A549 (cell line): ENCODE measurements around the gene MAPKAP1. TPM values are rescaled to one million over a fixed set of nuclear protein-coding genes. Genes with fewer than 3 reads are reported as not detected.

ENCODE experiments used
- ATAC-seq, 2 experiments: fragments of 200-7000 bp in 1 of 2; fragments of >200 bp in 1 of 2; cut with Nextera tagmentation in 1 of 2; cut with Tn5 transposase in 1 of 2; 3 replicates each; pipeline versions ENCODE4 v1.8.0 to v1.9.1; 2018 to 2020; ENCODE audit warnings: mild to moderate bottlenecking in 1 of 2, moderate library complexity in 1 of 2
- CTCF ChIA-PET: fragments of 300-600 bp; sonication (Branson Sonifier 250); formaldehyde crosslinking; extraction: SDS; loops from one replicate; lab custom pipeline; 2021; ENCODE audit warnings: antibody characterized with exemption, inconsistent platforms; lab: Yijun Ruan, JAX
- POLR2A ChIA-PET: fragments of 350-600 bp; formaldehyde crosslinking; extraction: SDS; loops from one replicate; lab custom pipeline; 2021; ENCODE audit warnings: antibody characterized with exemption, inconsistent platforms; lab: Yijun Ruan, JAX
- DNase-seq, 2 experiments: peaks; one replicate each; pipeline versions ENCODE4 v3.0.0 to v3.0.0-alpha.2; 2011 to 2016; ENCODE audit warnings: low read depth in 1 of 2, low spot score in 1 of 2
- FAIRE-seq: peaks from 2 replicates; lab custom pipeline; 2011; peaks lifted over from hg19 to GRCh38; lab: Jason Lieb, UNC
- H3K27ac ChIP-seq, 2 experiments: fragments of >200 bp; sonication (Bioruptor Twin); formaldehyde crosslinking; 3 replicates each; pipeline ENCODE4 v1.5.1; 2016 to 2017
- H3K4me1 ChIP-seq: fragments of >200 bp; sonication (Bioruptor Twin); formaldehyde crosslinking; 3 replicates; pipeline ENCODE4 v1.6.1; 2016
- H3K4me2 ChIP-seq: fragments of >200 bp; sonication (Bioruptor Twin); formaldehyde crosslinking; 3 replicates; pipeline ENCODE4 v1.6.1; 2016
- H3K4me3 ChIP-seq: fragments of >200 bp; sonication (Bioruptor Twin); formaldehyde crosslinking; 3 replicates; pipeline ENCODE4 v1.5.1; 2016
- H3K9me3 ChIP-seq: fragments of >200 bp; sonication (Bioruptor Twin); formaldehyde crosslinking; 3 replicates; pipeline ENCODE4 v1.6.1; 2016
- CBX2 ChIP-seq: fragments of 200-600 bp; sonication (generic); IDR thresholded peaks from 2 replicates; pipeline ENCODE4 v1.6.1; 2016; ENCODE audit warnings: low read depth, mild to moderate bottlenecking, borderline replicate concordance
- CEBPB ChIP-seq, 2 experiments: fragments of >200 bp in 1 of 2; sonication (Bioruptor Twin) in 1 of 2; formaldehyde crosslinking in 1 of 2; IDR thresholded peaks; 2 replicates each; pipeline ENCODE4 v1.6.1; 2012 to 2016
- CHD2 ChIP-seq: fragments of 150-350 bp; IDR thresholded peaks from 2 replicates; pipeline ENCODE4 v1.6.1; 2014; ENCODE audit warnings: low read length; ENCODE audit not compliant: partially characterized antibody
- CTCF ChIP-seq: fragments of >200 bp; sonication (Bioruptor Twin); formaldehyde crosslinking; IDR thresholded peaks from 3 replicates; pipeline ENCODE4 v1.5.1; 2016
- EHMT2 ChIP-seq: fragments of 200-600 bp; sonication (generic); IDR thresholded peaks from 2 replicates; pipeline ENCODE4 v1.6.1; 2016; ENCODE audit warnings: antibody characterized with exemption, low read depth, mild to moderate bottlenecking, moderate library complexity
- EP300 ChIP-seq, 2 experiments: fragments of >200 bp; sonication (Bioruptor Twin); formaldehyde crosslinking; IDR thresholded peaks; 2 replicates in 1 of 2; 3 replicates in 1 of 2; pipeline ENCODE4 v1.6.1; 2016 to 2017
- FOSB ChIP-seq: fragments of 250-450 bp; sonication (Bioruptor Pico); IDR thresholded peaks from 2 replicates; pipeline ENCODE4 v1.5.0; 2020; ENCODE audit warnings: mild to moderate bottlenecking, moderate library complexity
- HES2 ChIP-seq: fragments of >200 bp; sonication (Bioruptor Twin); formaldehyde crosslinking; IDR thresholded peaks from 2 replicates; pipeline ENCODE4 v1.6.1; 2016
- JUN ChIP-seq, 2 experiments: fragments of >200 bp; sonication (Bioruptor Twin); formaldehyde crosslinking; IDR thresholded peaks; 2 replicates in 1 of 2; 3 replicates in 1 of 2; pipeline ENCODE4 v1.6.1; 2016 to 2017
- KDM1A ChIP-seq: fragments of 200-600 bp; sonication (generic); IDR thresholded peaks from 2 replicates; pipeline ENCODE4 v1.6.1; 2016; ENCODE audit warnings: low read depth, mild to moderate bottlenecking
- MAFK ChIP-seq: fragments of 450-650 bp; IDR thresholded peaks from 2 replicates; pipeline ENCODE4 v1.6.1; 2014; ENCODE audit not compliant: partially characterized antibody
- MYC ChIP-seq: IDR thresholded peaks from 2 replicates; pipeline ENCODE4 v1.6.1; 2012; ENCODE audit warnings: mild to moderate bottlenecking, inconsistent platforms, low read length, improper control_type of control experiment, borderline replicate concordance
- NFE2L2 ChIP-seq: fragments of 150-350 bp; conservative IDR thresholded peaks from 2 replicates; pipeline ENCODE4 v1.6.1; 2014; ENCODE audit warnings: low read length
- PHF8 ChIP-seq: fragments of 200-600 bp; sonication (generic); IDR thresholded peaks from 2 replicates; pipeline ENCODE4 v1.6.1; 2016; ENCODE audit warnings: low read depth, mild to moderate bottlenecking, antibody characterized with exemption, moderate library complexity, borderline replicate concordance
- POLR2A ChIP-seq: IDR thresholded peaks from 2 replicates; pipeline ENCODE4 v1.6.1; 2012; ENCODE audit warnings: mild to moderate bottlenecking, low read length
- POLR2AphosphoS2 ChIP-seq: conservative IDR thresholded peaks from 2 replicates; pipeline ENCODE4 v1.6.1; 2012; ENCODE audit warnings: low read length, improper control_type of control experiment, inconsistent platforms
- RAD21 ChIP-seq, 2 experiments: fragments of >200 bp in 1 of 2; sonication (Bioruptor Twin) in 1 of 2; formaldehyde crosslinking in 1 of 2; IDR thresholded peaks in 1 of 2; conservative IDR thresholded peaks in 1 of 2; 2 replicates in 1 of 2; 3 replicates in 1 of 2; pipeline ENCODE4 v1.6.1; 2012 to 2018; ENCODE audit warnings: inconsistent platforms in 1 of 2
- RCOR1 ChIP-seq: fragments of 150-350 bp; IDR thresholded peaks from 2 replicates; pipeline ENCODE4 v1.6.1; 2014; ENCODE audit warnings: antibody characterized with exemption, low read length, low read depth
- RNF2 ChIP-seq: fragments of 200-600 bp; sonication (generic); IDR thresholded peaks from 2 replicates; pipeline ENCODE4 v1.6.1; 2016; ENCODE audit warnings: low read depth, mild to moderate bottlenecking, antibody characterized with exemption, moderate library complexity, borderline replicate concordance
- SMC3 ChIP-seq: fragments of >200 bp; sonication (Bioruptor Twin); formaldehyde crosslinking; IDR thresholded peaks from 3 replicates; pipeline ENCODE4 v1.6.1; 2018; ENCODE audit warnings: inconsistent platforms
- TFCP2L1 ChIP-seq: fragments of 250-450 bp; sonication (Bioruptor Pico); IDR thresholded peaks from 2 replicates; pipeline ENCODE4 v1.5.0; 2021; ENCODE audit warnings: mild to moderate bottlenecking
- USF2 ChIP-seq: fragments of 450-650 bp; IDR thresholded peaks from 2 replicates; pipeline ENCODE4 v1.6.1; 2014; ENCODE audit warnings: antibody characterized with exemption
- ZFP36 ChIP-seq: fragments of 450-650 bp; IDR thresholded peaks from 2 replicates; pipeline ENCODE4 v1.6.1; 2014; ENCODE audit warnings: borderline replicate concordance; ENCODE audit not compliant: partially characterized antibody
- ZSCAN20 ChIP-seq: fragments of 250-450 bp; sonication (Bioruptor Pico); IDR thresholded peaks from 2 replicates; pipeline ENCODE4 v1.8.0; 2022; ENCODE audit warnings: mild to moderate bottlenecking, moderate library complexity
- WGBS: methylation state at CpG from one replicate; pipeline ENCODE4 v1.1.6; 2017; ENCODE audit errors: missing lambda C conversion rate; 5-methylcytosine and 5-hydroxymethylcytosine counted together
- polyA plus RNA-seq, 4 experiments: library from polyadenylated mRNA; depleted of rRNA in 3 of 4; stranded (reverse); fragments of >200 nt; fragmentation: RNase III in 1 of 4; extraction: RNeasy Plus Mini Kit Qiagen cat#74134 plus additional on column Dnase treatment in 1 of 4; gene quantifications; 2 replicates in 3 of 4; 3 replicates in 1 of 4; pipeline ENCODE4 v1.2.3, GENCODE V29; 2011 to 2017
- TF ChIP-seq, protein P1 (sequence below): fragments of 150-350 bp; IDR thresholded peaks from 2 replicates; pipeline ENCODE4 v1.6.1; 2014; ENCODE audit warnings: low read depth, mild to moderate bottlenecking, low read length

Gene MAPKAP1
- polyA plus RNA-seq, 2 of the 4 experiments (the other 2 are of a cell fraction), result 49.9 to 119 TPM

GRCh38 chr9:125429476-125430160 is 277.4 kb downstream of the MAPKAP1 start:
- Histone ChIP-seq H3K9me3 (no peaks in the 10 kb centered on the region), H3K4me3 (no peak overlapping the region), H3K4me2 (no peak overlapping the region), H3K27ac (no peak overlapping the region), H3K4me1 (no peaks in the 10 kb centered on the region)
- ChIA-PET CTCF (interaction anchor here (0.6 to 1.4 kb wide), 3 partner anchors 9 to 969 kb away, joined by 3 to 4 read pairs (median 4); no protein-coding TSS in a partner anchor), POLR2A (no interaction called here)
- TF ChIP-seq POLR2AphosphoS2, result no peak
- 85% methylated on average over 19 of the region's 20 CpGs for WGBS
- ATAC-seq (no peak), FAIRE-seq (no peak), DNase-seq (no peak)

GRCh38 chr9:125428902-125429467 is 278.0 kb downstream of the MAPKAP1 start:
- no peak for ATAC-seq
- TF ChIP-seq CHD2, result no peak
- no peak for TF ChIP-seq PHF8
- TF ChIP-seq, protein P1, sequence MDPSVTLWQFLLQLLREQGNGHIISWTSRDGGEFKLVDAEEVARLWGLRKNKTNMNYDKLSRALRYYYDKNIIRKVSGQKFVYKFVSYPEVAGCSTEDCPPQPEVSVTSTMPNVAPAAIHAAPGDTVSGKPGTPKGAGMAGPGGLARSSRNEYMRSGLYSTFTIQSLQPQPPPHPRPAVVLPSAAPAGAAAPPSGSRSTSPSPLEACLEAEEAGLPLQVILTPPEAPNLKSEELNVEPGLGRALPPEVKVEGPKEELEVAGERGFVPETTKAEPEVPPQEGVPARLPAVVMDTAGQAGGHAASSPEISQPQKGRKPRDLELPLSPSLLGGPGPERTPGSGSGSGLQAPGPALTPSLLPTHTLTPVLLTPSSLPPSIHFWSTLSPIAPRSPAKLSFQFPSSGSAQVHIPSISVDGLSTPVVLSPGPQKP, result no peak
- TF ChIP-seq RNF2, result no peak
- TF ChIP-seq SMC3, result no peak
- TF ChIP-seq CBX2, result no peak
- no peak for TF ChIP-seq USF2
- TF ChIP-seq EP300 (IDR thresholded peaks at IDR 0.05), result no peak
- no peak for TF ChIP-seq RCOR1
- no peak for TF ChIP-seq NFE2L2
- TF ChIP-seq HES2, result no peak
- TF ChIP-seq, all 56 proteins: peak for 0
- H3K9me3 ChIP-seq, result no peaks in the 10 kb centered on the region
- H3K4me1 ChIP-seq, result no peaks in the 10 kb centered on the region
- H3K4me3 ChIP-seq, result no peak overlapping the region
- FAIRE-seq, result no peak
- ChIA-PET CTCF (interaction anchor here (0.7 to 1.5 kb wide), 4 partner anchors 9 to 1071 kb away, joined by 3 to 6 read pairs (median 4); no protein-coding TSS in a partner anchor), POLR2A (no interaction called here)
- WGBS, result 85% methylated on average over 16 of the region's 16 CpGs
- DNase-seq, result no peak
- no peak overlapping the region for H3K4me2 ChIP-seq
- no peak overlapping the region for H3K27ac ChIP-seq

DNA sequence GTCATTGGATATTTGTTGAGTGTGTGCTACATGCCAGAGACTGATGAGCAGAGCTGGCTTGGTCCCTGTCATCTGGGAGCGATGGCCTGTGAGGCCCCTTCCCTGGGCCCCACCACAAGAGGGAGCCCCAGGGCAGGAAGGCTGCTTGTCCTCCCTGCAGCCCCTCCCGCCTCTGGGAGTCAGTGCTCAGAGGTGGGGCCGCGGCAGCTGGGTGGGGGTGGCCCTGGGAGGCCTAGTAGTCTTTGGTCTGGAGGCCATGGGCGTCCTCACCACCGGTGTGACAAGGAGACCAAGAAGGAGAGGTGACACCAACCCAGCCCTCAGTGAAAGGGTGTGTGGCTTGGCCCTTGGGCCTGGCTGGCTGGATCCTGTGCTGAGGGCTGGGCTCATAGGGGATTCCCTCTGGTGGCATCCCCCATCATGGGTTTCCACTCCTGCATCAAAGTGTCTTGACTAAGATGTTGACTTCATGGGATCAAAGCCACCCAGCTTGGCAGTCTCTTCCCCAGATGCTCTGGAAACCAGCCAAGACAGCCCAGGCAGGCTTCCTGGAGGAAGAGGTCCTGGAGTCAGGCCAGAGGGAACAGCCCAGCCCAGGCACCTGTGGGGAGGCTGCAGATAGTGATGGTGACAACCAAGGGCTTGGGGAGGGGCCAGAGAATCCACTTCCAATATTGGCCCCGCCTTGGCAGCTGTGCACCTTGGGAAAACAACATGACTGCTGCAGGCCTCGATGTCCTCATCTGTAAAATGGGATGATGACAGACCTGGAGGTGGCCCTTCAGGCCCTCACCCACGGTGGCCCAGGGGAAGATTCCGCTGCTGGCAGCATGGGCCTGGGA is 278.7 kb downstream of the MAPKAP1 start:
- FAIRE-seq (no peak), DNase-seq (peak; percentile 31 to 42), ATAC-seq (peak; percentile 40 to 79; a peak in 4 of 6 replicates)
- 70% methylated on average over 6 of the region's 10 CpGs for WGBS
- Histone ChIP-seq H3K4me3 (no peak overlapping the region), H3K27ac (no peak overlapping the region), H3K4me1 (no peaks in the 10 kb centered on the region), H3K4me2 (no peak overlapping the region), H3K9me3 (no peaks in the 10 kb centered on the region)
- ChIA-PET CTCF (interaction anchor here (0.7 to 2.1 kb wide), 13 partner anchors 7 to 1072 kb away, joined by 3 to 7 read pairs (median 4); no protein-coding TSS in a partner anchor), POLR2A (no interaction called here)
- TF ChIP-seq FOSB (CRISPR knock-in tag), result no peak
- TF ChIP-seq, protein P1, result no peak
- TF ChIP-seq RCOR1, result no peak
- no peak for TF ChIP-seq CHD2
- no peak for TF ChIP-seq CBX2
- TF ChIP-seq TFCP2L1 (CRISPR knock-in tag), result no peak
- TF ChIP-seq CEBPB (IDR thresholded peaks at IDR 0.05), result no peak
- no peak for TF ChIP-seq JUN (IDR thresholded peaks at IDR 0.05)
- TF ChIP-seq NFE2L2, result no peak
- peak; percentile 59 for TF ChIP-seq CTCF
- TF ChIP-seq EHMT2, result no peak
- TF ChIP-seq MYC, result no peak
- no peak for TF ChIP-seq KDM1A
- peak; percentile 90 for TF ChIP-seq ZFP36
- no peak for TF ChIP-seq ZSCAN20
- peak; percentile 68 to 69 for TF ChIP-seq RAD21 (conservative IDR thresholded peaks at IDR 0.05 in 1 of 2, IDR thresholded peaks at IDR 0.05 in 1 of 2)
- no peak for TF ChIP-seq POLR2A
- no peak for TF ChIP-seq MAFK
